ENCODE results near the gene PSMB3. TPM values are rescaled to one million over a fixed set of nuclear protein-coding genes. Genes with fewer than 3 reads are reported as not detected.

PSMB3 gene
- total RNA-seq, 1 experiment from 2014 or later, result 346 TPM

- DNase-seq (ENCODE audit: low read depth, low spot score) (no peak), ATAC-seq (no peak)
- Histone ChIP-seq H3K4me3 (replicated peaks in 1 of 2; ENCODE audit: low read depth in 1 of 2, low read length in 2 of 2) (peak overlapping the region; percentile 99 to 100), H3K27ac (ENCODE audit: low read depth, low read length) (peak overlapping the region; percentile 95), H3K9me2 (ENCODE audit: insufficient read depth) (no peaks in the 10 kb centered on the region), H3K4me2 (ENCODE audit: low read length) (peak overlapping the region; percentile 90), H3K9me3 (ENCODE audit: control insufficient read depth in 1 of 2, insufficient read depth in 1 of 2, low read depth in 1 of 2, low read length in 2 of 2) (no peaks in the 10 kb centered on the region), H3K36me3 (ENCODE audit: control insufficient read depth in 1 of 2, insufficient read depth in 2 of 2, low read length in 2 of 2) (0 out of 4 replicates have a peak, but pooled peaks cover 0 to 2% of the 10 kb centered on the region in 2 experiments), H3K27me3 (ENCODE audit: insufficient read depth, low read length) (no peaks in the 10 kb centered on the region), H3K9ac (ENCODE audit: low read length) (peak overlapping the region; percentile 95), H2AFZ (ENCODE audit: low read depth, low read length, poor library complexity, severe bottlenecking) (no peak overlapping the region), H3K79me2 (ENCODE audit: insufficient read depth, low read length) (peaks cover 69% of the 10 kb centered on the region), H3K4me1 (ENCODE audit: control insufficient read depth in 1 of 2, insufficient read depth in 2 of 2, low read length in 2 of 2) (peaks cover 34 to 67% of the 10 kb centered on the region in 2 experiments), H4K20me1 (ENCODE audit: insufficient read depth) (no peaks in the 10 kb centered on the region)
- ChIA-PET POLR2A (no interaction called here), RAD21 (ENCODE audit: low non-redundant PET in 1 of 2, low total read pairs in 2 of 2, uncharacterized antibody in 2 of 2, unreplicated experiment in 2 of 2) (no interaction called here), CTCF (interaction anchor here (1.0 kb wide), 1 partner anchor 12 kb away, joined by 3 read pairs; no protein-coding TSS in a partner anchor)
- BruUV-seq (replicated peaks), result no TSS peak
- intact Hi-C loops (cut with micrococcal nuclease), result no loop called here
- TF ChIP-seq ZNF274 (IDR thresholded peaks at IDR 0.05; ENCODE audit: low read depth, low read length) (no peak), YY1 (IDR thresholded peaks at IDR 0.05; ENCODE audit: extremely low read depth, insufficient replicate concordance, low read depth, low read length) (peak; percentile 64)
Measured at GRCh38 chr17:38747463-38748148, 4.9 kb upstream of the PSMB3 start.

- Histone ChIP-seq H3K27me3 (ENCODE audit: insufficient read depth, low read length) (no peaks in the 10 kb centered on the region), H3K4me2 (ENCODE audit: low read length) (peak within 1 kb of the TSS; percentile 94), H3K9ac (ENCODE audit: low read length) (peak within 1 kb of the TSS; percentile 95), H4K20me1 (ENCODE audit: insufficient read depth) (no peaks in the 10 kb centered on the region), H3K79me2 (ENCODE audit: insufficient read depth, low read length) (peaks cover 69% of the 10 kb centered on the region), H3K9me2 (ENCODE audit: insufficient read depth) (no peaks in the 10 kb centered on the region), H3K36me3 (ENCODE audit: control insufficient read depth in 1 of 2, insufficient read depth in 2 of 2, low read length in 2 of 2) (no peaks in the 10 kb centered on the region; a peak in 1 of 4 replicates), H3K4me3 (replicated peaks in 1 of 2; ENCODE audit: low read depth in 1 of 2, low read length in 2 of 2) (peak within 1 kb of the TSS; percentile 99 to 100), H2AFZ (ENCODE audit: low read depth, low read length, poor library complexity, severe bottlenecking) (no peak within 1 kb of the TSS), H3K27ac (ENCODE audit: low read depth, low read length) (peak within 1 kb of the TSS; percentile 100), H3K9me3 (ENCODE audit: control insufficient read depth in 1 of 2, insufficient read depth in 1 of 2, low read depth in 1 of 2, low read length in 2 of 2) (no peaks in the 10 kb centered on the region), H3K4me1 (ENCODE audit: control insufficient read depth in 1 of 2, insufficient read depth in 2 of 2, low read length in 2 of 2) (peaks cover 34 to 65% of the 10 kb centered on the region in 2 experiments)
- TF ChIP-seq POLR2AphosphoS5 (IDR thresholded peaks at IDR 0.05; ENCODE audit: low read depth, low read length) (peak; percentile 61), MAX (IDR thresholded peaks at IDR 0.05) (peak; percentile 48; the same call in 1 of the 2 replicates), YY1 (IDR thresholded peaks at IDR 0.05; ENCODE audit: extremely low read depth, insufficient replicate concordance, low read depth, low read length) (peak; percentile 15), EGR1 (IDR thresholded peaks at IDR 0.05; ENCODE audit: low read depth) (0 out of 2 replicates have a peak, but pooled peaks have one; percentile 30), RAD21 (IDR thresholded peaks at IDR 0.05; ENCODE audit: low read depth) (no peak), ZFX (IDR thresholded peaks at IDR 0.05) (no peak)
- intact Hi-C loops (cut with micrococcal nuclease), result no loop called here
- CTCF ChIA-PET, result interaction anchor here (1.0 to 1.8 kb wide), 2 partner anchors 13 kb away, joined by 3 to 5 read pairs; no protein-coding TSS in a partner anchor
- peak; percentile 26 for ATAC-seq
- no TSS peak for BruUV-seq (replicated peaks)
- POLR2A ChIA-PET, result no interaction called here
- RAD21 ChIA-PET (ENCODE audit: low non-redundant PET in 1 of 2, low total read pairs in 2 of 2, uncharacterized antibody in 2 of 2, unreplicated experiment in 2 of 2), result no interaction called here
- peak; percentile 71 for DNase-seq (ENCODE audit: low read depth, low spot score)
Measured at GRCh38 chr17:38748149-38748891, 4.2 kb upstream of the PSMB3 start, which contains the start of gene PCGF2. TSS of gene PCGF2 (minus strand) at chr17:38748336. CDS start at chr17:38740402, 7,934 bp downstream.

All from HCT116 (cell line).